Measurements from ENCODE around the gene HIP1R. TPM values are rescaled to one million over a fixed set of nuclear protein-coding genes. Genes with fewer than 3 reads are reported as not detected.

Gene HIP1R
- total and polyA plus RNA-seq, 7 donors = 4.2 to 77.4 (median 15.2) TPM

- DNase-seq = no peak
- Histone ChIP-seq H3K4me3 (no peak overlapping the region), H3K27me3 (no peaks in the 10 kb centered on the region), H3K36me3 (no peaks in the 10 kb centered on the region), H3K4me1 (no peaks in the 10 kb centered on the region), H3K9me3 (no peaks in the 10 kb centered on the region), H3K27ac (no peak overlapping the region)
- intact Hi-C loops (cut with DNase I) = no loop called here
- TF ChIP-seq CTCF (IDR thresholded peaks at IDR 0.05) (no peak), POLR2A (IDR thresholded peaks at IDR 0.05) (no peak), EP300 (IDR thresholded peaks at IDR 0.05) (no peak), POLR2AphosphoS5 (IDR thresholded peaks at IDR 0.05) (no peak)
- 88 to 90% methylated on average over 27 of the region's 27 CpGs for WGBS, 2 donors
Observed at GRCh38 chr12:122846622-122847515, 11.6 kb downstream of the HIP1R start.

GRCh38 chr12:122847516-122847836 lies 12.2 kb downstream of the HIP1R start:
- Histone ChIP-seq H3K4me1 (peaks cover 0 to 6% (median 2%) of the 10 kb centered on the region in 4 donors), H3K4me3 (no peak overlapping the region), H3K27me3 (no peaks in the 10 kb centered on the region), H3K27ac (no peak overlapping the region), H3K9me3 (no peaks in the 10 kb centered on the region), H3K36me3 (no peaks in the 10 kb centered on the region)
- DNase-seq = no peak
- TF ChIP-seq POLR2AphosphoS5 (IDR thresholded peaks at IDR 0.05) (no peak), CTCF (IDR thresholded peaks at IDR 0.05) (no peak), POLR2A (IDR thresholded peaks at IDR 0.05) (no peak), EP300 (IDR thresholded peaks at IDR 0.05) (no peak)
- intact Hi-C loops (cut with DNase I) = no loop called here
- WGBS, 2 donors = 90 to 93% methylated on average over 5 of the region's 5 CpGs

DNA sequence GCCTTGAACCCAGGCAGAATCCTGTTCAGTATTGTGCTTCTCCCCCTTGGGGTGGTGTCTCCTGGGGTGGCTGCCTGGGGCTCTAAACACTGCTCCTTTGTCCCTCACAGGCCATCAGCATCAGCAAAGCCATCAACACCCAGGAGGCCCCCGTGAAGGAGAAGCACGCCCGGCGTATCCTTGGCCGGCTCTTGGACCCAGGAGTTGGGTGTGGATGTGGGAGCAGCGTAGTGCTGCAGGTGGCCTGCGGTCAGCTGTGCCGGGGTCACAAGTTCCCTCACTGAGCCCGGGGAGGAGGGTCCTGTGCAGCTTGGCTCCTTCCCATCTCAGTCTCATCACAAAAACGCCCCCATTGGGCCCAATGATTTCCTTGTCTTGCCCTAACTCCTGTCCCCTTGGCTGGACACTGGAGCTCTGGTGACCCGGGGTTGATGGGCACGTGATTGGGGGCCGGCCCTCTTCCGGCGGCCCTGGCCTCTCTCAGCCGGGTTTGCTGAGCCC lies 12.7 kb downstream of the HIP1R start:
- Histone ChIP-seq H3K4me1 (peaks cover 0 to 11% (median 6%) of the 10 kb centered on the region in 4 donors), H3K27me3 (no peaks in the 10 kb centered on the region), H3K4me3 (no peak overlapping the region), H3K36me3 (no peaks in the 10 kb centered on the region), H3K9me3 (no peaks in the 10 kb centered on the region), H3K27ac (no peak overlapping the region)
- TF ChIP-seq POLR2A (IDR thresholded peaks at IDR 0.05) (no peak), EP300 (IDR thresholded peaks at IDR 0.05) (no peak), CTCF (IDR thresholded peaks at IDR 0.05) (no peak), POLR2AphosphoS5 (IDR thresholded peaks at IDR 0.05) (no peak)
- intact Hi-C loops (cut with DNase I) = no loop called here
- WGBS, 2 donors = 89 to 91% methylated on average over 16 of the region's 16 CpGs
- DNase-seq = no peak

- no peak overlapping the region for H3K27ac ChIP-seq
- H3K4me1 ChIP-seq = peaks cover 0 to 11% (median 7%) of the 10 kb centered on the region in 4 donors
- whole genome bisulfite sequencing, 2 donors = 86 to 89% methylated on average over 36 of the region's 36 CpGs
- no peaks in the 10 kb centered on the region for H3K27me3 ChIP-seq
- DNase-seq = no peak
- intact Hi-C loops (cut with DNase I) = no loop called here
- no peak overlapping the region for H3K4me3 ChIP-seq
- TF ChIP-seq POLR2AphosphoS5 (IDR thresholded peaks at IDR 0.05) (no peak), EP300 (IDR thresholded peaks at IDR 0.05) (no peak), CTCF (IDR thresholded peaks at IDR 0.05) (no peak), POLR2A (IDR thresholded peaks at IDR 0.05) (no peak)
- no peaks in the 10 kb centered on the region for H3K36me3 ChIP-seq
- no peaks in the 10 kb centered on the region for H3K9me3 ChIP-seq
Observed at GRCh38 chr12:122848471-122849351, 13.5 kb downstream of the HIP1R start.

Measured in sigmoid colon (tissue), 7 donors.